OCI-LY1 (cell line): Measurements from ENCODE around the gene TADA1.

Source experiments
- H2AFZ ChIP-seq: fragments of 200-600 bp; sonication (generic), shearing (Covaris generic); 2 replicates; pipeline ENCODE4 v1.6.0; 2014; ENCODE audit warnings: antibody characterized with exemption, mild to moderate bottlenecking, low read length
- H3F3A ChIP-seq: fragments of 200-600 bp; sonication (generic), shearing (Covaris generic); 2 replicates; pipeline ENCODE4 v1.6.0; 2014; ENCODE audit warnings: mild to moderate bottlenecking, antibody characterized with exemption, low read length, moderate library complexity; ENCODE audit not compliant: insufficient read depth
- H3K27ac ChIP-seq: fragments of 200-600 bp; sonication (generic); 2 replicates; pipeline ENCODE4 v1.5.1; 2014; ENCODE audit warnings: low read length, mixed run types, mild to moderate bottlenecking, low read depth; ENCODE audit not compliant: poor library complexity, severe bottlenecking
- H3K27me3 ChIP-seq: fragments of 200-600 bp; sonication (generic); 2 replicates; pipeline ENCODE4 v1.6.0; 2014; ENCODE audit warnings: antibody characterized with exemption, mild to moderate bottlenecking, low read length, moderate library complexity; ENCODE audit not compliant: insufficient read depth
- H3K36me3 ChIP-seq: fragments of 200-600 bp; sonication (generic); 2 replicates; pipeline ENCODE4 v1.6.1; 2014; ENCODE audit warnings: mild to moderate bottlenecking, antibody characterized with exemption, low read length, moderate library complexity, mixed read lengths; ENCODE audit not compliant: insufficient read depth
- H3K4me1 ChIP-seq: fragments of 200-600 bp; sonication (generic); 2 replicates; pipeline ENCODE4 v1.5.1; 2014; ENCODE audit warnings: mild to moderate bottlenecking, low read length, moderate library complexity; ENCODE audit not compliant: insufficient read depth, severe bottlenecking
- H3K4me2 ChIP-seq: fragments of 200-600 bp; sonication (generic), shearing (Covaris generic); 2 replicates; pipeline ENCODE4 v1.6.1; 2014; ENCODE audit warnings: low read length
- H3K4me3 ChIP-seq: fragments of 200-600 bp; sonication (generic); 2 replicates; pipeline ENCODE4 v1.5.1; 2014; ENCODE audit warnings: low read length, low read depth, mild to moderate bottlenecking, mixed read lengths; ENCODE audit not compliant: poor library complexity, severe bottlenecking
- H3K79me2 ChIP-seq: fragments of 200-600 bp; shearing (Covaris generic); 2 replicates; pipeline ENCODE4 v1.6.1; 2016; ENCODE audit warnings: mixed run types, low read length, mixed read lengths; ENCODE audit not compliant: insufficient read depth
- H3K9ac ChIP-seq: fragments of 200-600 bp; sonication (generic), shearing (Covaris generic); 2 replicates; pipeline ENCODE4 v1.6.1; 2014; ENCODE audit warnings: mild to moderate bottlenecking, low read length, mixed read lengths
- H3K9me2 ChIP-seq: fragments of 200-600 bp; sonication (generic), shearing (Covaris generic); 2 replicates; pipeline ENCODE4 v1.6.1; 2014; ENCODE audit warnings: low read depth, mild to moderate bottlenecking, low read length, mixed read lengths
- H3K9me3 ChIP-seq: fragments of 200-600 bp; shearing (Covaris generic); 2 replicates; pipeline ENCODE4 v1.6.1; 2014; ENCODE audit warnings: low read length, mixed read lengths
- H4K20me1 ChIP-seq: fragments of 200-600 bp; sonication (generic), shearing (Covaris generic); 2 replicates; pipeline ENCODE4 v1.6.0; 2016; ENCODE audit warnings: mild to moderate bottlenecking, low read length; ENCODE audit not compliant: insufficient read depth
- CTCF ChIP-seq: fragments of 200-600 bp; sonication (generic), shearing (Covaris generic); IDR thresholded peaks from 2 replicates; pipeline ENCODE4 v1.5.1; 2017; ENCODE audit warnings: mild to moderate bottlenecking, antibody characterized with exemption, low read length, moderate library complexity, mixed read lengths
- EZH2 ChIP-seq: fragments of 200-600 bp; sonication (generic), shearing (Covaris generic); IDR thresholded peaks from 2 replicates; pipeline ENCODE4 v1.8.0; 2017; ENCODE audit warnings: borderline replicate concordance, mixed run types, mild to moderate bottlenecking, antibody characterized with exemption, low read length, moderate library complexity, mixed read lengths

The TADA1 gene

GRCh38 chr1:166848193-166848592, 27.9 kb downstream of the TADA1 start:
- Histone ChIP-seq H3K9ac (no peak overlapping the region), H4K20me1 (no peaks in the 10 kb centered on the region), H3K36me3 (peaks cover 100% of the 10 kb centered on the region), H3K27me3 (no peaks in the 10 kb centered on the region), H3K27ac (no peak overlapping the region), H3K9me2 (no peaks in the 10 kb centered on the region), H3K79me2 (no peaks in the 10 kb centered on the region), H3K4me2 (no peak overlapping the region), H3F3A (no peaks in the 10 kb centered on the region), H3K9me3 (no peaks in the 10 kb centered on the region), H3K4me1 (peaks cover 9% of the 10 kb centered on the region), H3K4me3 (no peak overlapping the region), H2AFZ (no peak overlapping the region)
- TF ChIP-seq EZH2 (no peak), CTCF (no peak)

- Histone ChIP-seq H3K36me3 (peaks cover 88% of the 10 kb centered on the region), H4K20me1 (no peaks in the 10 kb centered on the region), H3K9me3 (no peaks in the 10 kb centered on the region), H3K4me3 (no peak overlapping the region), H3K9me2 (no peaks in the 10 kb centered on the region), H2AFZ (no peak overlapping the region), H3K27me3 (no peaks in the 10 kb centered on the region), H3K9ac (no peak overlapping the region), H3K4me1 (peaks cover 14% of the 10 kb centered on the region), H3K27ac (no peak overlapping the region), H3K79me2 (no peaks in the 10 kb centered on the region), H3K4me2 (no peak overlapping the region), H3F3A (no peaks in the 10 kb centered on the region)
- TF ChIP-seq EZH2 = no peak
- TF ChIP-seq CTCF = no peak
Observed at GRCh38 chr1:166844791-166845190, 31.3 kb downstream of the TADA1 start.

- H3K4me2 ChIP-seq = no peak overlapping the region
- peaks cover 16% of the 10 kb centered on the region for H3K4me1 ChIP-seq
- no peak overlapping the region for H2AFZ ChIP-seq
- no peaks in the 10 kb centered on the region for H3K9me3 ChIP-seq
- H3F3A ChIP-seq = no peaks in the 10 kb centered on the region
- no peaks in the 10 kb centered on the region for H4K20me1 ChIP-seq
- H3K27me3 ChIP-seq = no peaks in the 10 kb centered on the region
- no peaks in the 10 kb centered on the region for H3K9me2 ChIP-seq
- no peak overlapping the region for H3K9ac ChIP-seq
- no peak overlapping the region for H3K27ac ChIP-seq
- TF ChIP-seq CTCF (no peak), EZH2 (no peak)
- H3K4me3 ChIP-seq = no peak overlapping the region
- H3K36me3 ChIP-seq = peaks cover 80% of the 10 kb centered on the region
- H3K79me2 ChIP-seq = no peaks in the 10 kb centered on the region
Observed at GRCh38 chr1:166843769-166844596, 32.1 kb downstream of the TADA1 start.
